ENCODE measurements around the gene CHST8.

The CHST8 gene

GRCh38 chr19:33689138-33689746 is 67.5 kb downstream of the CHST8 start:
- no peak overlapping the region for H2BK15ac ChIP-seq (ENCODE audit: low read depth, poor library complexity, severe bottlenecking)
- no peaks in the 10 kb centered on the region for H3K36me3 ChIP-seq (ENCODE audit: control insufficient read depth in 1 of 2, insufficient read depth in 2 of 2, low read depth in 1 of 2, low read length in 2 of 2)
- no peak overlapping the region for H3K4ac ChIP-seq (ENCODE audit: low read depth in 1 of 2, low read length in 2 of 2)
- peaks cover 8 to 39% of the 10 kb centered on the region in 2 experiments for H3K27me3 ChIP-seq (ENCODE audit: control insufficient read depth in 1 of 2, insufficient read depth in 1 of 2, low read length in 2 of 2)
- H3K23ac ChIP-seq (ENCODE audit: low read length in 2 of 2): no peak overlapping the region
- H3K9ac ChIP-seq (ENCODE audit: low read length): no peak overlapping the region
- no peak overlapping the region for H2BK5ac ChIP-seq (ENCODE audit: low read depth, low read length, poor library complexity, severe bottlenecking)
- H2AFZ ChIP-seq (ENCODE audit: low read depth, low read length): no peak overlapping the region
- DNase-seq: no peak
- H4K91ac ChIP-seq (ENCODE audit: low read length): no peak overlapping the region
- no peaks in the 10 kb centered on the region for H3K4me1 ChIP-seq (ENCODE audit: control insufficient read depth, insufficient read depth, low read depth, low read length)
- no peak overlapping the region for H2BK12ac ChIP-seq (ENCODE audit: low read length in 2 of 2)
- WGBS: 89% methylated on average over 18 of the region's 18 CpGs
- H3K4me2 ChIP-seq (ENCODE audit: low read length, poor library complexity, severe bottlenecking): no peak overlapping the region
- no peak overlapping the region for H3K4me3 ChIP-seq (ENCODE audit: insufficient read depth in 1 of 2, low read depth in 1 of 2, low read length in 2 of 2)
- H3K79me1 ChIP-seq (replicated peaks; ENCODE audit: low read length, poor library complexity, severe bottlenecking): no peaks in the 10 kb centered on the region
- H2AK5ac ChIP-seq (ENCODE audit: low read length, severe bottlenecking): no peak overlapping the region
- no peak overlapping the region for H3K27ac ChIP-seq (ENCODE audit: low read length, poor library complexity, severe bottlenecking)
- no peak overlapping the region for H4K8ac ChIP-seq (ENCODE audit: low read length)
- no peak overlapping the region for H2BK120ac ChIP-seq (ENCODE audit: low read depth, low read length)
- no peak overlapping the region for H3K18ac ChIP-seq (ENCODE audit: low read depth in 1 of 2, low read length in 2 of 2)
- no peaks in the 10 kb centered on the region for H3K9me3 ChIP-seq (ENCODE audit: control insufficient read depth, low read length)
- H3K14ac ChIP-seq (ENCODE audit: low read length in 2 of 2): no peak overlapping the region

- no peak overlapping the region for H2AFZ ChIP-seq (ENCODE audit: low read depth, low read length)
- no peak overlapping the region for H4K91ac ChIP-seq (ENCODE audit: low read length)
- H3K14ac ChIP-seq (ENCODE audit: low read length in 2 of 2): no peak overlapping the region
- peaks cover 8 to 32% of the 10 kb centered on the region in 2 experiments for H3K27me3 ChIP-seq (ENCODE audit: control insufficient read depth in 1 of 2, insufficient read depth in 1 of 2, low read length in 2 of 2)
- H2AK5ac ChIP-seq (ENCODE audit: low read length, severe bottlenecking): no peak overlapping the region
- H2BK5ac ChIP-seq (ENCODE audit: low read depth, low read length, poor library complexity, severe bottlenecking): no peak overlapping the region
- no peak overlapping the region for H2BK120ac ChIP-seq (ENCODE audit: low read depth, low read length)
- H3K9me3 ChIP-seq (ENCODE audit: control insufficient read depth, low read length): no peaks in the 10 kb centered on the region
- H3K9ac ChIP-seq (ENCODE audit: low read length): no peak overlapping the region
- H3K4me2 ChIP-seq (ENCODE audit: low read length, poor library complexity, severe bottlenecking): no peak overlapping the region
- no peak overlapping the region for H3K18ac ChIP-seq (ENCODE audit: low read depth in 1 of 2, low read length in 2 of 2)
- no peak overlapping the region for H2BK15ac ChIP-seq (ENCODE audit: low read depth, poor library complexity, severe bottlenecking)
- no peaks in the 10 kb centered on the region for H3K36me3 ChIP-seq (ENCODE audit: control insufficient read depth in 1 of 2, insufficient read depth in 2 of 2, low read depth in 1 of 2, low read length in 2 of 2)
- no peak overlapping the region for H4K8ac ChIP-seq (ENCODE audit: low read length)
- no peaks in the 10 kb centered on the region for H3K4me1 ChIP-seq (ENCODE audit: control insufficient read depth, insufficient read depth, low read depth, low read length)
- H3K4ac ChIP-seq (ENCODE audit: low read depth in 1 of 2, low read length in 2 of 2): no peak overlapping the region
- H3K79me1 ChIP-seq (replicated peaks; ENCODE audit: low read length, poor library complexity, severe bottlenecking): no peaks in the 10 kb centered on the region
- H3K4me3 ChIP-seq (ENCODE audit: insufficient read depth in 1 of 2, low read depth in 1 of 2, low read length in 2 of 2): no peak overlapping the region
- WGBS: 85% methylated on average over 3 of the region's 5 CpGs
- H3K27ac ChIP-seq (ENCODE audit: low read length, poor library complexity, severe bottlenecking): no peak overlapping the region
- no peak overlapping the region for H2BK12ac ChIP-seq (ENCODE audit: low read length in 2 of 2)
- DNase-seq: no peak
- no peak overlapping the region for H3K23ac ChIP-seq (ENCODE audit: low read length in 2 of 2)
Observed at GRCh38 chr19:33689868-33690267, 68.1 kb downstream of the CHST8 start.

- no peak overlapping the region for H3K23ac ChIP-seq (ENCODE audit: low read length in 2 of 2)
- no peak overlapping the region for H2BK12ac ChIP-seq (ENCODE audit: low read length in 2 of 2)
- no peaks in the 10 kb centered on the region for H3K4me1 ChIP-seq (ENCODE audit: control insufficient read depth, insufficient read depth, low read depth, low read length)
- peaks cover 3 to 26% of the 10 kb centered on the region in 2 experiments for H3K27me3 ChIP-seq (ENCODE audit: control insufficient read depth in 1 of 2, insufficient read depth in 1 of 2, low read length in 2 of 2)
- 74% methylated on average over 20 of the region's 20 CpGs for WGBS
- no peak overlapping the region for H3K9ac ChIP-seq (ENCODE audit: low read length)
- no peak for DNase-seq
- no peak overlapping the region for H4K8ac ChIP-seq (ENCODE audit: low read length)
- no peak overlapping the region for H2BK15ac ChIP-seq (ENCODE audit: low read depth, poor library complexity, severe bottlenecking)
- H3K14ac ChIP-seq (ENCODE audit: low read length in 2 of 2): no peak overlapping the region
- H3K4ac ChIP-seq (ENCODE audit: low read depth in 1 of 2, low read length in 2 of 2): no peak overlapping the region
- H3K4me2 ChIP-seq (ENCODE audit: low read length, poor library complexity, severe bottlenecking): no peak overlapping the region
- H3K18ac ChIP-seq (ENCODE audit: low read depth in 1 of 2, low read length in 2 of 2): no peak overlapping the region
- no peak overlapping the region for H3K4me3 ChIP-seq (ENCODE audit: insufficient read depth in 1 of 2, low read depth in 1 of 2, low read length in 2 of 2)
- H2BK5ac ChIP-seq (ENCODE audit: low read depth, low read length, poor library complexity, severe bottlenecking): no peak overlapping the region
- no peaks in the 10 kb centered on the region for H3K79me1 ChIP-seq (replicated peaks; ENCODE audit: low read length, poor library complexity, severe bottlenecking)
- H3K27ac ChIP-seq (ENCODE audit: low read length, poor library complexity, severe bottlenecking): no peak overlapping the region
- H2BK120ac ChIP-seq (ENCODE audit: low read depth, low read length): no peak overlapping the region
- no peaks in the 10 kb centered on the region for H3K36me3 ChIP-seq (ENCODE audit: control insufficient read depth in 1 of 2, insufficient read depth in 2 of 2, low read depth in 1 of 2, low read length in 2 of 2)
- no peak overlapping the region for H2AK5ac ChIP-seq (ENCODE audit: low read length, severe bottlenecking)
- no peaks in the 10 kb centered on the region for H3K9me3 ChIP-seq (ENCODE audit: control insufficient read depth, low read length)
- H4K91ac ChIP-seq (ENCODE audit: low read length): no peak overlapping the region
- H2AFZ ChIP-seq (ENCODE audit: low read depth, low read length): no peak overlapping the region
Observed at GRCh38 chr19:33690378-33691029, 68.8 kb downstream of the CHST8 start.

DNA sequence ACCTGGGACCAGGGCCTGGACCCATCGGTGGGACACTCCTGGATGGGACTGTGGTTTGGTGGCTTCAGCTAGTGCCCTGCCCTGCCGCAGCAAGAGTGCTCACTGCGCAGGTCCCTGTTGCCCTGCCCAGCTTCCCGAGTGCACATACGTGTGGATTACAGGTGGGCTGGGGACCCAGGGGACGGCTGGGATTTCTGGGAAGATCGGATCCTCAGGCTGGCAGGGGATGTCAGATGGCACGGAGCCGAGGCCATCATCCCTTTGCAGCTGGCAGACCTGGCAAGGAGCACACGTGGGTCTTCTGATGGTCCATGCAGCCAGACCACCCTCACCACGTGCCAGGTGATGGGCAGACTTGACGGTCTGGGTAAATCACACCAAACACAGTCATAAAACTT is 69.3 kb downstream of the CHST8 start:
- Histone ChIP-seq H2AK5ac (ENCODE audit: low read length, severe bottlenecking) (no peak overlapping the region), H3K4ac (ENCODE audit: low read depth in 1 of 2, low read length in 2 of 2) (no peak overlapping the region), H4K8ac (ENCODE audit: low read length) (no peak overlapping the region), H4K91ac (ENCODE audit: low read length) (no peak overlapping the region), H2BK12ac (ENCODE audit: low read length in 2 of 2) (no peak overlapping the region), H3K4me2 (ENCODE audit: low read length, poor library complexity, severe bottlenecking) (no peak overlapping the region), H2AFZ (ENCODE audit: low read depth, low read length) (no peak overlapping the region), H3K9ac (ENCODE audit: low read length) (no peak overlapping the region), H3K79me1 (replicated peaks; ENCODE audit: low read length, poor library complexity, severe bottlenecking) (no peaks in the 10 kb centered on the region), H3K23ac (ENCODE audit: low read length in 2 of 2) (no peak overlapping the region), H3K9me3 (ENCODE audit: control insufficient read depth, low read length) (no peaks in the 10 kb centered on the region), H3K14ac (ENCODE audit: low read length in 2 of 2) (no peak overlapping the region), H3K4me1 (ENCODE audit: control insufficient read depth, insufficient read depth, low read depth, low read length) (no peaks in the 10 kb centered on the region), H3K27me3 (ENCODE audit: control insufficient read depth in 1 of 2, insufficient read depth in 1 of 2, low read length in 2 of 2) (peaks cover 0 to 21% of the 10 kb centered on the region in 2 experiments), H3K36me3 (ENCODE audit: control insufficient read depth in 1 of 2, insufficient read depth in 2 of 2, low read depth in 1 of 2, low read length in 2 of 2) (no peaks in the 10 kb centered on the region), H2BK5ac (ENCODE audit: low read depth, low read length, poor library complexity, severe bottlenecking) (no peak overlapping the region), H2BK120ac (ENCODE audit: low read depth, low read length) (no peak overlapping the region), H3K18ac (ENCODE audit: low read depth in 1 of 2, low read length in 2 of 2) (no peak overlapping the region), H2BK15ac (ENCODE audit: low read depth, poor library complexity, severe bottlenecking) (no peak overlapping the region), H3K27ac (ENCODE audit: low read length, poor library complexity, severe bottlenecking) (no peak overlapping the region), H3K4me3 (ENCODE audit: insufficient read depth in 1 of 2, low read depth in 1 of 2, low read length in 2 of 2) (no peak overlapping the region)
- WGBS: 81% methylated on average over 12 of the region's 12 CpGs
- DNase-seq: no peak
